Activated CD4-positive, alpha-beta T cell treated with anti-CD3 and anti-CD28 coated beads, Interleukin-2, amount 10 ng/mL, durations not matched to agents 7 days and 5 days (primary cell): ENCODE results near the gene FARP1. TPM values are rescaled to one million over a fixed set of nuclear protein-coding genes. Genes with fewer than 3 reads are reported as not detected.

Experiments
- CTCF ChIA-PET: fragments of 350-600 bp; sonication (Branson Sonifier 250); formaldehyde crosslinking; loops from one replicate; lab custom pipeline; 2021; ENCODE audit warnings: antibody characterized with exemption; lab: Charles Lee
- POLR2A ChIA-PET: fragments of 350-600 bp; sonication (Branson Sonifier 250); formaldehyde crosslinking; loops from one replicate; lab custom pipeline; 2021; ENCODE audit warnings: antibody characterized with exemption; lab: Charles Lee
- DNase-seq: peaks from one replicate; pipeline ENCODE4 v3.0.0-alpha.2; 2020
- H3K27ac Mint-ChIP-seq: one replicate; pipeline ENCODE4 v1.8.0; 2021; ENCODE audit warnings: mild to moderate bottlenecking, moderate library complexity, mixed read lengths
- H3K27me3 Mint-ChIP-seq: one replicate; pipeline ENCODE4 v1.8.0; 2021; ENCODE audit warnings: mixed read lengths
- H3K36me3 Mint-ChIP-seq: one replicate; pipeline ENCODE4 v1.8.0; 2021; ENCODE audit warnings: low read depth, mixed read lengths
- H3K4me1 Mint-ChIP-seq: one replicate; pipeline ENCODE4 v1.8.0; 2021; ENCODE audit warnings: mixed read lengths
- H3K4me3 Mint-ChIP-seq: one replicate; pipeline ENCODE4 v1.8.0; 2021; ENCODE audit warnings: mild to moderate bottlenecking, moderate library complexity, mixed read lengths
- H3K9me3 Mint-ChIP-seq: one replicate; pipeline ENCODE4 v1.8.0; 2021; ENCODE audit warnings: mixed read lengths
- total RNA-seq, 2 experiments: library from RNA; stranded (reverse); gene quantifications; one replicate each; pipeline ENCODE4 v1.2.3, GENCODE V29; 2021

FARP1 gene
- total RNA-seq, 2 experiments from 2014 or later, result 0.67 to 1.0 TPM

DNA sequence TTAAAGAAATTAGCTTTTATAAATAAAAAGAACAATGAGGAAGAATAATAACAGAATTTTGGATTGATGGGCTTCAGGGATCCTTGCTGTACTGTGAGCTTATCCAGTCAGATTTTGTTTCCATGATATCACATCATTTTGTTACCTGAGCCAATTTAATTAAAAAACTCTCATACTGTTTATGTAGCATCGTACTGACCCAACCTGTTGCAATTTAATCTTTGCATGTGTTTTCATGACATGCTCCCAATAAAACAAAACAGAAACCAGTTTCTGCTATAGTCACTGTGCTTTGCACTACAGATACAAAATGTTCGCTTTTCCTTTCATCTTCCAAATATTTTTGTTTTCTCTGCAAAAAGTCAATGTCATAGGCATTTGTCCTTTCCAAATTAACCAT, 143.9 kb downstream of the FARP1 start:
- Mint-ChIP-seq H3K36me3 (no peaks in the 10 kb centered on the region), H3K27me3 (no peaks in the 10 kb centered on the region), H3K9me3 (no peaks in the 10 kb centered on the region), H3K27ac (no peak overlapping the region), H3K4me3 (no peak overlapping the region), H3K4me1 (no peaks in the 10 kb centered on the region)
- CTCF ChIA-PET, result no interaction called here
- DNase-seq, result no peak
- POLR2A ChIA-PET, result no interaction called here

DNA sequence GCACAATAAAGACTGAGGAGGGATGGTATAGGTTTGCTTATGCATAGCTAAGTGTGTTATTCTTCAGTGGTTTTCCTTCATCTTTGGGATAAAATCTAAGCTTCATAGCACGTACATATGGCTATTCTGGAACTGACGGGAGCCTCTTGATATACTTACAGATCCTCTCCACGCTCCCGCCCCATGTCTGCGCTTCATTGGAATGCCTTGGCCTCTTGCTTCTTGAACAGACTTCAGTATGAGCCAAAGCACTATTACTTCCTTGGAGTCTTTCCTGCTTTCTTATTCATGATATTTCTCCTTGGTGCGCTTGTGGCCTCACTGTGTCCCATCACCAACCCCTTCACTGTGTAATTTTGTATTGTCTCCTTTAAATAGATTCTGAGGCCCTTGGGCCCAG, 145.3 kb downstream of the FARP1 start:
- no peak overlapping the region for H3K27ac Mint-ChIP-seq
- no peaks in the 10 kb centered on the region for H3K9me3 Mint-ChIP-seq
- no peak for DNase-seq
- ChIA-PET CTCF (interaction anchor here (0.7 kb wide), 1 partner anchor 11 kb away, joined by 4 read pairs; no protein-coding TSS in a partner anchor), POLR2A (no interaction called here)
- no peak overlapping the region for H3K4me3 Mint-ChIP-seq
- no peaks in the 10 kb centered on the region for H3K27me3 Mint-ChIP-seq
- H3K4me1 Mint-ChIP-seq, result no peaks in the 10 kb centered on the region
- H3K36me3 Mint-ChIP-seq, result no peaks in the 10 kb centered on the region

DNA sequence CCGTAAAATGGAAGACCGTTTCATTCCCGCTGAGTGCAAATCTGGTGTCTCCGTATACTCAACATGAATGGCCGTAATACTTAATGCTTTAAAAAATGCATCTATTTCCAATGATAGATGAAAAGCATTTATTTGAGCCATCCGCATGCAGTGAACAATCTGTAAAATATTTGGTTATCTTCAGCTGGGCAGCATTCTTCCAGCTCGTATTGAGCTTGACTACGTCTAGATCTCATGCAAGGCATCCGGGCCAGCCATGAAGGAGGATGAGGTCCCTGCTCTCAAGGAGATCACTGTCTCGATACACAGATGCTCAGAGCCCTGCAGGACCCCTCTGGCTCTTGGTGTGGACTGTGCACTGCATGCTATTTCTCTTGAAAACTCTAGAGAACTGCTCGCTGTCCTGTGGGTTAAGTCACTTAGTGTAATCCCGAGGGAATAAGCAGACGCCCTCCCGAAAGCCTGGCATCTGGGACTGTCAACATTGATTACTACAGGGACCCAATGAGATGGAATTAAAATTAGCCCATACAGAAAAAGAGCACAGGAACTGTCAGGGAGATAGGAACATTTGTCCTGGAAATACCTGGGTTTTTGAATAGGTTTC, 146.5 kb downstream of the FARP1 start:
- no peaks in the 10 kb centered on the region for H3K36me3 Mint-ChIP-seq
- DNase-seq, result no peak
- H3K9me3 Mint-ChIP-seq, result no peaks in the 10 kb centered on the region
- no peak overlapping the region for H3K27ac Mint-ChIP-seq
- CTCF ChIA-PET, result no interaction called here
- no peak overlapping the region for H3K4me3 Mint-ChIP-seq
- H3K27me3 Mint-ChIP-seq, result no peaks in the 10 kb centered on the region
- POLR2A ChIA-PET, result no interaction called here
- no peaks in the 10 kb centered on the region for H3K4me1 Mint-ChIP-seq

DNA sequence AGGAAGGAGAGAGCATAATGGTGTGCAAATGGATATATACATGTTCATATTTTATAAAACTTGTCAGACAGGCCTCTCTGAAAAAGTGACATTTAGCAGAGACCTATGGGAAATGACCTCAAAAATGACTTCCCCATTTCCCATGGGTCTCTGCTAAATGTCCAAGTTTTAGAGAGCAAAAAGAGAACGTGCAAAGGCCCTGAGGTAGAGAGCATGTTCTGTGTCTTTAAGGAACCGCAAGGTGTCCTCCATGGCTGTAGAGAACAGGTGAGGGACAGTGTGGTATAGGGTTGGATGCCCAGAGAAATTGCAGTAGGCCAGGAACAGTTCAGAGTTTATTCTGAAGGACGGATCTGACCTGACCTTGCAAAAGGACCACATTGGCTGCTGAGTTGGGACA, 147.4 kb downstream of the FARP1 start:
- POLR2A ChIA-PET, result no interaction called here
- DNase-seq, result no peak
- Mint-ChIP-seq H3K9me3 (no peaks in the 10 kb centered on the region), H3K27ac (no peak overlapping the region), H3K27me3 (no peaks in the 10 kb centered on the region), H3K36me3 (no peaks in the 10 kb centered on the region), H3K4me1 (no peaks in the 10 kb centered on the region), H3K4me3 (no peak overlapping the region)
- CTCF ChIA-PET, result no interaction called here

DNA sequence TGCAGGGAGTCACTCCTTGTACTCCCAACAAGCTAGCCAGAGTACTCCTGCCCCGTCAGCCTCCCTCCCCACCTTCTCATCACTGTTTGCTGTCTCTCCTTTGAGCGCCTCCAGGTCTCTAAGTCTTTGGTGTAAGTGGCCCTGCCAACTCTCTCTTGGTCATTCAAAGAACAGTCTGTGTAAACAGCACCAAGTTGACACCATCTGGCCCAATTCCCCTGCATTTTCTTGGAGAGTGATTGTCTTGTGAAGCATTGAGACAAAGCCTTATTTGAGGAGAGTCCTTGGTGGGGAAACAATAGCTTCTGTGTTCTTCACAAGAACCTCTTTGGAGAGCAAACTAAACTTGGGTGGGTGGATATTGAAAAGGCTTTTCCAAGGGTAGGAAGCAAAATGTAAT, 148.8 kb downstream of the FARP1 start:
- H3K4me1 Mint-ChIP-seq, result no peaks in the 10 kb centered on the region
- no peak overlapping the region for H3K27ac Mint-ChIP-seq
- H3K4me3 Mint-ChIP-seq, result no peak overlapping the region
- no peaks in the 10 kb centered on the region for H3K27me3 Mint-ChIP-seq
- DNase-seq, result no peak
- H3K9me3 Mint-ChIP-seq, result no peaks in the 10 kb centered on the region
- ChIA-PET CTCF (no interaction called here), POLR2A (interaction anchor here (0.6 kb wide), 1 partner anchor 330 kb away, joined by 6 read pairs; no protein-coding TSS in a partner anchor)
- no peaks in the 10 kb centered on the region for H3K36me3 Mint-ChIP-seq

DNA sequence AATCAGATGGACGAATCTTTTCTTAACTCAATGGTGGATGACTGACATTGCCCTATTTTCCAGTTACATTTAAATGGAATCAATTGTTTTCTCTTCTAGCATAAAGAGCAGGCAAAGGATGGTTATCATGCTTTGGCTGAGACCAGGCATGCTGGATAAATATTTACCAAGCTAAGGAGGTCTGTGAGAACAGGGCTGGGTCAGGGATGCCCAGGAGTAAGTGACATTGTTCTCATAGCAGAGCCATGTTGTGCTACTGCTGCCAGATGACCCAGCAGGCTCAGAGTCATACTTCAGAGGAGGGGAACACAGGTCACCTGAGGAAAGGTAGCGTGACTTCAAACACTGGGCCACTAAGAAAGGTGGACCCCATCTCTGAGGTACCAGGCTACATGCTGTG, 150.2 kb downstream of the FARP1 start:
- Mint-ChIP-seq H3K27me3 (no peaks in the 10 kb centered on the region), H3K4me3 (no peak overlapping the region), H3K27ac (no peak overlapping the region), H3K36me3 (no peaks in the 10 kb centered on the region), H3K4me1 (no peaks in the 10 kb centered on the region), H3K9me3 (no peaks in the 10 kb centered on the region)
- DNase-seq, result no peak
- ChIA-PET POLR2A (no interaction called here), CTCF (no interaction called here)

DNA sequence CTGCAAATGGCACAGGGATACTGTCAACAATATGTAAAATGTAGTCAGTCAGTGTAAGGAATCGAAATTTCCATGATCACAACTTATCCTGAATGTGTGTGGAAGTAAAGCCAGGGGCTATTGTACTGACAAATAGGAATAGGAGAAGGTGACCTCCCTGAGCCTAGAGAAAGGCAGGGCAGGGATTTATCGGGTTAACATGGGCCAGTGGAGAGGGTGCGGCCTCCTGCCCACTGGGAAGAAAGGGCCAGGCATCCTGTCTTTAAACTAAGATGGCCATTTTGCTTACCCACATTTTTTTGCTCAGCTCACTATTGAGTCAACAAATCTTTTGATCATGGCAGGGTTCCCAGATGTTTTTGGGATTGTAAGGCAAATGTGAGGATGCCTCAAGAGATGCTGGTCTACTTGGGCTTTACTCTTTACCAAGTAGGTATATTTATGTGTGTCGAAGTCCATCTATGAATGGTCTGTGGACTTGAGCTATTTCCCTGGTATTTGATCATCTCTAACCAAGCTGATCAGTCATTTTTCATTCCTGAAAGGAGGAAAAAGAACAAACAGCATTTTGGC, 150.8 kb downstream of the FARP1 start:
- ChIA-PET POLR2A (no interaction called here), CTCF (no interaction called here)
- Mint-ChIP-seq H3K9me3 (no peaks in the 10 kb centered on the region), H3K36me3 (no peaks in the 10 kb centered on the region), H3K27ac (no peak overlapping the region), H3K4me3 (no peak overlapping the region), H3K4me1 (no peaks in the 10 kb centered on the region), H3K27me3 (peaks cover 3% of the 10 kb centered on the region)
- no peak for DNase-seq

DNA sequence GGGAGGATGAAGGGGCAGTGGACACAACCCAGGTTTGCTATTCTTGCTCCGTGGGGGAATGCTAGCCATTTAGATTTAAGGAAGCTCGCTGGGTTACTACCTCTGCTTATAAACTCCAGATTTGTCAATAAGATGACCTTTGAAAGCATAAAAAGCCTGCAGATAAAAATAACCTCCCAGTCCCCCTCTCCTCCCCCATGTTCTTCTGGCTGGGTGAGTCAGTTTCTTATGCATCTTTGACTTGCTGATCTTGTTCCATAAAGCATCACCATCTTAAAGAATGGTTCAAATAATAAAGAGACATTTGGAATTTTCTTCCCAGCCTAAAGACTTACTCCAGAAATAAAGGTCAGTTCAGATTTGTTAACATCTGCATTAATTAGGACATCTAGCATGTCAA, 152.5 kb downstream of the FARP1 start:
- CTCF ChIA-PET, result no interaction called here

DNA sequence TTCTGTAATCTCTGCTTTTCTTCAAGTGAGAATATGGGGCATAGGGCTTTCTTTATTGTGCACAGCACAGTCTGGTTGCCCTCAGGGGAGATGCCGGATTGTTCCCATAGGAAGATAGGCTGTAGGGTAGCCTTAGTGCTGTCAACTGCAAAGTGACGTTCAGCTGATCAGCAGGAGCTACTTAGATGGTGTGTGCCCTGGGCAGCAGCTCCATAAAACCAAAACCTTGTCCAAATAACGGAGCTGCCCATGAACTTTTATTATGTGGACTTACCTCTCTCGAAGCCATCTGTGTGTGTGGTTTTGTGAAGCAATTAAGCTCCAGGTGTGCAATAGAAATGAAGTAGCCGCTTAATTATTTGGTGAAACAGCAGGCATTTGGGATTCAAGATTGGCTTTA, 154.2 kb downstream of the FARP1 start:
- Mint-ChIP-seq H3K27me3 (peaks cover 7% of the 10 kb centered on the region), H3K27ac (no peak overlapping the region), H3K4me1 (no peaks in the 10 kb centered on the region), H3K9me3 (no peaks in the 10 kb centered on the region), H3K4me3 (no peak overlapping the region), H3K36me3 (no peaks in the 10 kb centered on the region)
- POLR2A ChIA-PET, result interaction anchor here (0.5 kb wide), 1 partner anchor 262 kb away, joined by 3 read pairs; no protein-coding TSS in a partner anchor
- CTCF ChIA-PET, result no interaction called here
- DNase-seq, result no peak

More for the DNA sequence above, 152.5 kb downstream of the FARP1 start:
- Mint-ChIP-seq H3K27me3 (peaks cover 7% of the 10 kb centered on the region), H3K27ac (no peak overlapping the region), H3K4me3 (no peak overlapping the region), H3K36me3 (no peaks in the 10 kb centered on the region), H3K9me3 (no peaks in the 10 kb centered on the region), H3K4me1 (no peaks in the 10 kb centered on the region)
- POLR2A ChIA-PET, result no interaction called here
- DNase-seq, result no peak

DNA sequence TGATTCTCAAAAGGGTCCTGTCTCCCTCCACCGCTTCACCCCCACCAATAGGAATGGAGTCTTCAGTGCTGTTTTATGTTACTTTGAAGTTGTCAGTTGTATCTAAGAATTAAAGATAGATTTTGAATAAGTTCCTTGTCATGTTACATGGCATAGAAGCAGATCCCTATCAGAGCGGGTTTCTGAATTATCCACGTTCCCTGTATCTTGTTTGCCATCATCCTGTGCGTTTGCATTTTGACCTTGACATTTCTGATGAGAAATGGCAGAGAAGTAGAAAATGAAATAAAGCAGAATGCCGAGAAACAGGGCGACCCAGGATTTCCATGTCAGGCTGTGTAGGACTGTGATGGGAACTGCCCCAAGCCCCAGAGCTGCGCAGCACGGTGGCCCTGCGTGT, 154.9 kb downstream of the FARP1 start:
- DNase-seq, result no peak
- no peaks in the 10 kb centered on the region for H3K9me3 Mint-ChIP-seq
- POLR2A ChIA-PET, result no interaction called here
- H3K27ac Mint-ChIP-seq, result no peak overlapping the region
- CTCF ChIA-PET, result no interaction called here
- H3K36me3 Mint-ChIP-seq, result no peaks in the 10 kb centered on the region
- H3K27me3 Mint-ChIP-seq, result peaks cover 7% of the 10 kb centered on the region
- no peak overlapping the region for H3K4me3 Mint-ChIP-seq
- no peaks in the 10 kb centered on the region for H3K4me1 Mint-ChIP-seq

DNA sequence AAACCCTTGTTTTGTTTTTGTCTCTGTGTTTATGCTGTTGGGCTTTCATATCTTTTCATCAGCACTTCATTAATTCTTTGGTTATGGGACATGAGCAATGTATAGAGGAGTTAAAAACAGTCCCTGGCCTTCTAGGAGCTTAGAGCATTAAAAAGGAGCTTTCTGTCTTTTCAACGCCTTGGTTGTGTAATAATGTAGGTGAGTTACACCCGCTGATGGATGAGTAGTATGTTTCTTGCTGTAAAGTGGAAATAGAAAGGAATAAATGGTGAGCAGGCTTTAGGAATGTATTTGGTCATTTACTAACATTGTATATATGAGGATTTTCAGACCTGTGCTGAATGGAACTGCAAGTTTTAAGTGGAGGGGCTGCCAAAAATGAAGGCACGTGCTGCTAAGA, 155.7 kb downstream of the FARP1 start:
- no peak for DNase-seq
- H3K36me3 Mint-ChIP-seq, result no peaks in the 10 kb centered on the region
- ChIA-PET CTCF (no interaction called here), POLR2A (no interaction called here)
- no peak overlapping the region for H3K4me3 Mint-ChIP-seq
- no peaks in the 10 kb centered on the region for H3K9me3 Mint-ChIP-seq
- peaks cover 8% of the 10 kb centered on the region for H3K27me3 Mint-ChIP-seq
- no peaks in the 10 kb centered on the region for H3K4me1 Mint-ChIP-seq
- H3K27ac Mint-ChIP-seq, result no peak overlapping the region

DNA sequence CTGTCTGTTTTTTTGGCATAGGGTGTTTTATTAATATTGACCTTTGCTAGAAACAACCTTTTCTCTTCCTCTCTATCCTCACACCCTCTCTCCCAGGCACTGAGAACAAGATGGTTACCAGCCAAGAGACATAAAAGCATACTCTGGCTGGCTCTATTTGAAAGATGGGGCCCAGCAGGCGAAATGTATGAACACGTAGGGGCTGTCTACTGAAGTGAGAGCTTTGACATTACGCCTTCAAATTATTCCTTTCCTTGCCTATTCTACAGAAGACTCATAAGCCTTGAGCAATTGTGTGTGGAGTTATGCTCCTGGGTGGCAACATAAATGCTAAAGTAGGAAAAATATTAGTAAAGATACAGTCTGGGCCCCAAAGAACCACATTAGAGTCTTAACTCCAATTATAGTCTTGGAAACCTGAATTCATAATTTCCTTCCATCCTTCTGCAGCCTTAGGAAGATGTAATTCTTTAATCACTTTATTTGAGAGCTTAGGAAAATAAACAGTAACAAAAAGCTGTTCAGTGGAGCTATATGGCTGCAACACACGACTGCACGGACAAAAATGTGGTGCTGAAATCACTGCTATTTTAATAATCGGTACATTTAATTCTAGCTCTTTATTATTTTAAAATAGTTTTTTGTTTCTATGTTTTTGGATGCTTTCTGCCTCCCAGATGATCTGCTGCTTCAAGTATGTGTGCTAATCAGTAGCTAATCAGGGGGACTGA, 156.5 kb downstream of the FARP1 start:
- H3K27ac Mint-ChIP-seq, result no peak overlapping the region
- ChIA-PET CTCF (interaction anchor here (0.6 kb wide), 1 partner anchor 11 kb away, joined by 4 read pairs; no protein-coding TSS in a partner anchor), POLR2A (no interaction called here)
- no peak overlapping the region for H3K4me3 Mint-ChIP-seq
- H3K4me1 Mint-ChIP-seq, result no peaks in the 10 kb centered on the region
- H3K36me3 Mint-ChIP-seq, result no peaks in the 10 kb centered on the region
- peaks cover 8% of the 10 kb centered on the region for H3K27me3 Mint-ChIP-seq
- no peak for DNase-seq
- no peaks in the 10 kb centered on the region for H3K9me3 Mint-ChIP-seq

DNA sequence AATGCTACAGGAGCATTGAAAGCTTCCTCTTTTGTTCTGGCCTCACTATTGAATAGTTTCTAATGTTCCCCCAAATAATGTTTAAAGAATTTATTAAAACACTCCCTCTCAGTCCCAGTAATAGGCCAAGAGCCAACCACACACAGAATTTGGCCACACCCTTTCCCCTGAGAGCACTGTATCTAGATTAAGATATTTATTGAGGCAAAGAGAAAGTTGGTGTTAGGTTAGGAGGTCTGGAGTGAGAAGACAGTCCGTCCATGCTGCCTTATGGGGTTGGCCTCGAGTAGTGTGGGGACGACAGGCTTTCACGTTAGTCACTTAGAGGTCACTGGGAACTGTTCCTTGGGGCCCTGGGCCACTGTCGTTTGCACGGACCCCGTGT, 157.1 kb downstream of the FARP1 start:
- peaks cover 8% of the 10 kb centered on the region for H3K27me3 Mint-ChIP-seq
- ChIA-PET CTCF (interaction anchor here (0.6 kb wide), 1 partner anchor 12 kb away, joined by 4 read pairs; no protein-coding TSS in a partner anchor), POLR2A (no interaction called here)
- no peak for DNase-seq
- H3K4me3 Mint-ChIP-seq, result no peak overlapping the region
- no peak overlapping the region for H3K27ac Mint-ChIP-seq
- H3K36me3 Mint-ChIP-seq, result no peaks in the 10 kb centered on the region
- no peaks in the 10 kb centered on the region for H3K4me1 Mint-ChIP-seq
- H3K9me3 Mint-ChIP-seq, result no peaks in the 10 kb centered on the region
